Stimulated activated CD8-positive, alpha-beta memory T cell treated with anti-CD3 and anti-CD28 coated beads, Interleukin-15, amount 100 ng/mL, for 24 hours (primary cell): ENCODE data around the gene ZNF831.

Experiments
- DNase-seq: peaks from one replicate; pipeline ENCODE4 v3.0.0-alpha.2; 2020; ENCODE audit warnings: low read depth

The ZNF831 gene

GRCh38 chr20:59157961-59158541, 5.6 kb upstream of the ZNF831 start:
- no peak for DNase-seq

GRCh38 chr20:59158673-59159072, 4.9 kb upstream of the ZNF831 start:
- no peak for DNase-seq

GRCh38 chr20:59159091-59159490, 4.5 kb upstream of the ZNF831 start:
- DNase-seq, result no peak

GRCh38 chr20:59159493-59160376, 3.9 kb upstream of the ZNF831 start:
- DNase-seq, result no peak

GRCh38 chr20:59160389-59161115, 3.1 kb upstream of the ZNF831 start:
- DNase-seq, result no peak

GRCh38 chr20:59161721-59162120, 1.9 kb upstream of the ZNF831 start:
- DNase-seq, result no peak

GRCh38 chr20:59164686-59165391, 1.2 kb downstream of the ZNF831 start:
- no peak for DNase-seq

- no peak for DNase-seq
Observed at GRCh38 chr20:59165396-59165795, 1.8 kb downstream of the ZNF831 start.

- DNase-seq, result no peak
Observed at GRCh38 chr20:59165891-59166709, 2.5 kb downstream of the ZNF831 start.

- DNase-seq, result no peak
Observed at GRCh38 chr20:59170406-59171349, 7.1 kb downstream of the ZNF831 start.

- DNase-seq, result no peak
Observed at GRCh38 chr20:59171986-59172385, 8.4 kb downstream of the ZNF831 start.

GRCh38 chr20:59173938-59174491, 10.4 kb downstream of the ZNF831 start:
- no peak for DNase-seq

- DNase-seq, result no peak
Observed at GRCh38 chr20:59175002-59175401, 11.4 kb downstream of the ZNF831 start.

- DNase-seq, result no peak
Observed at GRCh38 chr20:59175861-59176260, 12.2 kb downstream of the ZNF831 start.

- no peak for DNase-seq
Observed at GRCh38 chr20:59176812-59177211, 13.2 kb downstream of the ZNF831 start.

GRCh38 chr20:59177266-59178250, 13.9 kb downstream of the ZNF831 start:
- DNase-seq, result no peak

- DNase-seq, result no peak
Observed at GRCh38 chr20:59178983-59179595, 15.5 kb downstream of the ZNF831 start.

- DNase-seq, result no peak
Observed at GRCh38 chr20:59179988-59180387, 16.4 kb downstream of the ZNF831 start.
